Glomerular visceral epithelial cell (primary cell): ENCODE data around the gene STEAP3.

Experiments
- DNase-seq: peaks from one replicate; pipeline ENCODE4 v3.0.0-alpha.2; 2016; ENCODE audit errors: extremely low spot score

Gene STEAP3

GRCh38 chr2:119223521-119224390, at the start of gene STEAP3:
TSS of gene STEAP3 (plus strand) at chr2:119223834. CDS start at chr2:119231013, 7,179 bp downstream.
- peak; percentile 90 for DNase-seq

- peak; percentile 39 for DNase-seq
These were observed 49.2 kb upstream of the STEAP3 start for GRCh38 chr2:119174216-119174992.

- no peak for DNase-seq
These were observed 48.7 kb upstream of the STEAP3 start for GRCh38 chr2:119174993-119175347.

GRCh38 chr2:119175517-119175916, 48.1 kb upstream of the STEAP3 start:
- DNase-seq = no peak

GRCh38 chr2:119177171-119177837, 46.3 kb upstream of the STEAP3 start:
- DNase-seq = no peak

- no peak for DNase-seq
These were observed 45.8 kb upstream of the STEAP3 start for GRCh38 chr2:119177838-119178190.

GRCh38 chr2:119178776-119179175, 44.9 kb upstream of the STEAP3 start:
- DNase-seq = no peak

- peak; percentile 77 for DNase-seq
These were observed 44.4 kb upstream of the STEAP3 start for GRCh38 chr2:119179202-119179601.

GRCh38 chr2:119179991-119180390, 43.6 kb upstream of the STEAP3 start:
- DNase-seq = no peak

GRCh38 chr2:119180892-119181291, 42.7 kb upstream of the STEAP3 start:
- DNase-seq = no peak

GRCh38 chr2:119181391-119181790, 42.2 kb upstream of the STEAP3 start:
- DNase-seq = no peak

GRCh38 chr2:119181791-119182445, 41.7 kb upstream of the STEAP3 start:
- DNase-seq = no peak

- no peak for DNase-seq
These were observed 39.1 kb upstream of the STEAP3 start for GRCh38 chr2:119184512-119184911.

- no peak for DNase-seq
These were observed 33.1 kb upstream of the STEAP3 start for GRCh38 chr2:119190321-119191111.

- no peak for DNase-seq
These were observed 30.7 kb upstream of the STEAP3 start for GRCh38 chr2:119192893-119193292.

- DNase-seq = no peak
These were observed 28.6 kb upstream of the STEAP3 start for GRCh38 chr2:119195001-119195400.

- DNase-seq = no peak
These were observed 27.7 kb upstream of the STEAP3 start for GRCh38 chr2:119195887-119196286.

- DNase-seq = no peak
These were observed 27.1 kb upstream of the STEAP3 start for GRCh38 chr2:119196301-119197125.

GRCh38 chr2:119197126-119197405, 26.6 kb upstream of the STEAP3 start:
- no peak for DNase-seq

- no peak for DNase-seq
These were observed 25.9 kb upstream of the STEAP3 start for GRCh38 chr2:119197529-119198239.
